Karpas-422 (cell line): ENCODE results near the gene TSSK2. TPM values are rescaled to one million over a fixed set of nuclear protein-coding genes. Genes with fewer than 3 reads are reported as not detected.

Source experiments
- DNase-seq: peaks from one replicate; pipeline ENCODE4 v3.0.0-alpha.2; 2015
- H2AFZ ChIP-seq: fragments of 200-600 bp; sonication (generic); 2 replicates; pipeline ENCODE4 v1.6.1; 2014; ENCODE audit warnings: antibody characterized with exemption, low read length, mixed read lengths
- H3K27ac ChIP-seq: fragments of 200-600 bp; sonication (generic); 2 replicates; pipeline ENCODE4 v1.5.1; 2014; ENCODE audit warnings: mild to moderate bottlenecking, low read length, moderate library complexity
- H3K27me3 ChIP-seq: fragments of 200-600 bp; sonication (generic); 2 replicates; pipeline ENCODE4 v1.6.1; 2014; ENCODE audit warnings: low read length, mixed read lengths
- H3K36me3 ChIP-seq: fragments of 200-600 bp; sonication (generic); 2 replicates; pipeline ENCODE4 v1.6.1; 2014; ENCODE audit warnings: low read length, mixed read lengths; ENCODE audit not compliant: insufficient read depth
- H3K4me1 ChIP-seq: fragments of 200-600 bp; sonication (generic); 2 replicates; pipeline ENCODE4 v1.6.1; 2014; ENCODE audit warnings: mild to moderate bottlenecking, low read length, mixed read lengths
- H3K4me2 ChIP-seq: fragments of 200-600 bp; sonication (generic); 2 replicates; pipeline ENCODE4 v1.6.1; 2014; ENCODE audit warnings: low read length, low read depth, mild to moderate bottlenecking; ENCODE audit not compliant: poor library complexity, severe bottlenecking
- H3K4me3 ChIP-seq: fragments of 200-600 bp; sonication (generic); 2 replicates; pipeline ENCODE4 v1.5.1; 2014; ENCODE audit warnings: mild to moderate bottlenecking, antibody characterized with exemption, low read length, mixed read lengths
- H3K79me2 ChIP-seq: fragments of 200-600 bp; sonication (generic); 2 replicates; pipeline ENCODE4 v1.6.1; 2014; ENCODE audit warnings: mild to moderate bottlenecking, low read length, mixed read lengths
- H3K9ac ChIP-seq: fragments of 200-600 bp; sonication (generic); 2 replicates; pipeline ENCODE4 v1.6.0; 2014; ENCODE audit warnings: low read length
- H3K9me2 ChIP-seq: fragments of 200-600 bp; sonication (generic), shearing (Covaris generic); replicated peaks from 2 replicates; pipeline ENCODE4 v1.6.0; 2014; ENCODE audit warnings: mild to moderate bottlenecking, low read length, moderate library complexity; ENCODE audit not compliant: insufficient read depth
- H3K9me3 ChIP-seq: fragments of 300-700, 200-600 bp; sonication (generic); 2 replicates; pipeline ENCODE4 v1.6.1; 2014; ENCODE audit warnings: low read length, mixed read lengths
- H4K20me1 ChIP-seq: fragments of 200-600 bp; sonication (generic); 2 replicates; pipeline ENCODE4 v1.6.1; 2014; ENCODE audit warnings: mild to moderate bottlenecking, antibody characterized with exemption, low read length, low read depth; ENCODE audit not compliant: insufficient read depth
- total RNA-seq: library from RNA; depleted of rRNA; stranded (reverse); fragments of >200 nt; shearing (Covaris generic); gene quantifications from 2 replicates; pipeline ENCODE4 v1.2.3, GENCODE V29; 2014; ENCODE audit warnings: low replicate concordance

Gene TSSK2
- total RNA-seq, 1 experiment from 2014 or later = not detected

- Histone ChIP-seq H3K4me1 (peaks cover 62% of the 10 kb centered on the region), H3K79me2 (peaks cover 99% of the 10 kb centered on the region), H3K9me3 (no peaks in the 10 kb centered on the region), H3K27ac (peak overlapping the region; percentile 78), H3K4me3 (no peak overlapping the region), H2AFZ (no peak overlapping the region), H3K4me2 (peak overlapping the region; percentile 30), H3K36me3 (no peaks in the 10 kb centered on the region), H3K9ac (no peak overlapping the region), H4K20me1 (peaks cover 70% of the 10 kb centered on the region), H3K27me3 (no peaks in the 10 kb centered on the region), H3K9me2 (no peaks in the 10 kb centered on the region)
- no peak for DNase-seq
Measured at GRCh38 chr22:19117111-19117512, 14.0 kb upstream of the TSSK2 start.

DNA sequence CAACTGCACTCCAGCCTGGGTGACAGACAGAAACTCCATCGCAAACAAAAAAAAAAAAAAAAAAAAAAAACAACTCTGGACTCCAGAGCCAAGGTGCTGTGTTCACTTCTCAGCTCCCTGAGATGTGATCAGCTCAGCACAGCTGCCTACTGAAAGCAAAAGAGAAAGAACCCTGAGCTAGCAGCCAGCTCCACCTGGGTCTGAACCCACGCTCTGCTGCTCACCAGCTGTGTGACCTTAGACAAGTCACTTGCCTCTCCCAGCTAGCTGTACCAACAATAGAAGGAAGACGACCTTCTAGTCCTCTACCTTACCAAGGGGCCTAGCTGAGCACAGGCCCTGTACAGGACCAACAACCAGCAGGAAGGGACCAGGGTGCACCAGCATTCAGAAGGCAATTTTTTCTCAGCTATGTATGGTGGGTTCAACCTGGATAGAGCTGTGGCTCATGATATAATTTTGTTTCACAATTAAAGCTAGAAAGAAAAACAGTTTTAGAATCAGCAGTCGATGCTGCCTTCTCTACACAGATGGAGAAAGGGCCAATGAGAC is 12.7 kb upstream of the TSSK2 start:
- Histone ChIP-seq H3K79me2 (peaks cover 86% of the 10 kb centered on the region), H3K27me3 (no peaks in the 10 kb centered on the region), H3K4me3 (peak overlapping the region; percentile 87; the same call in 1 of the 2 replicates), H3K9me3 (no peaks in the 10 kb centered on the region), H2AFZ (no peak overlapping the region), H3K4me1 (peaks cover 71% of the 10 kb centered on the region), H4K20me1 (peaks cover 70% of the 10 kb centered on the region), H3K36me3 (no peaks in the 10 kb centered on the region), H3K27ac (peak overlapping the region; percentile 78), H3K9me2 (no peaks in the 10 kb centered on the region), H3K9ac (peak overlapping the region; percentile 93), H3K4me2 (peak overlapping the region; percentile 89)
- DNase-seq = peak; percentile 83

- Histone ChIP-seq H3K27ac (peak overlapping the region; percentile 78), H3K9me3 (no peaks in the 10 kb centered on the region), H4K20me1 (peaks cover 62% of the 10 kb centered on the region), H3K27me3 (no peaks in the 10 kb centered on the region), H3K79me2 (peaks cover 72% of the 10 kb centered on the region), H3K4me1 (peaks cover 71% of the 10 kb centered on the region), H3K36me3 (no peaks in the 10 kb centered on the region), H3K9ac (peak overlapping the region; percentile 93), H3K9me2 (no peaks in the 10 kb centered on the region), H2AFZ (no peak overlapping the region), H3K4me2 (peak overlapping the region; percentile 89), H3K4me3 (peak overlapping the region; percentile 87; the same call in 1 of the 2 replicates)
- no peak for DNase-seq
Measured at GRCh38 chr22:19119949-19120348, 11.2 kb upstream of the TSSK2 start.

DNA sequence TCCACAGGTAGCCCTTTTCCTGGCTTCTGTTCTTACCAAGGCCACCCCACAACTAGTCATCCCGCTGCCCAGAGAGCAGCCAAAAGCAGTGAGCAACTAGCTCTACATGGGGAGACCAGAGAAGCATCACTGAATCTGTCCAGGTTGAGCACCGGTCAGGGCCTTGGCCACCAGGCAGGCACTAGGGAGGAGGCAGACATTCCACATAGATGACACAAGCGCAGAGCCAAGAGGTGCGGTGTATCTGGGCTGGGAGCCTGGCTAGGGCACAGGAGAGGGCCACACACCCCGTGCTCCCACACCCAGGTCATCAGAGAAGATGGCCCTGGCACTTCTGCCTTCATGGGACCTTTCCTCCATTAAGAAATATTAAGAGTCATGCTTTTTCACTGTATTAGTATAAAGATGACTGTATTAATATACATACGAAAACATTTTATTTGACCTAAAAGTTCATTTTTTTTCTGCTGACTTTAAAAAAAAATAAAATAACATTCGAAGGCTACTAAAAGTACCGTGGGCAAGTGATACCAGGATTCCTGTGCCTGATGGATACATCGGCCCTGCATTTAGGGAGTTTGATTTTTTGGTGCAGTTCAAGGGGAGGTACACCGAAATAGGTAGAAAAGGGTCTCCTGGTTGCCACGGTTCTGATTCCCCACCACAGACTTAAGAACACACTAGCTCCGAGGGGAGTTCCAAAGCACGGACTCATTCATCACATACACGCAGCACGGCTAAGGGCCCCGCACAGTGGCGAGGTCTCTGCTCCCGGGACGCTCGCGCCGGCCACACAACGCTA is 10.1 kb upstream of the TSSK2 start:
- Histone ChIP-seq H4K20me1 (peaks cover 53% of the 10 kb centered on the region), H2AFZ (no peak overlapping the region)

GRCh38 chr22:19121631-19122142 is 9.4 kb upstream of the TSSK2 start:
- no peaks in the 10 kb centered on the region for H3K9me3 ChIP-seq
- peak overlapping the region; percentile 89 for H3K4me2 ChIP-seq
- H3K27ac ChIP-seq = peak overlapping the region; percentile 78
- H3K9me2 ChIP-seq = no peaks in the 10 kb centered on the region
- no peaks in the 10 kb centered on the region for H3K27me3 ChIP-seq
- no peaks in the 10 kb centered on the region for H3K36me3 ChIP-seq
- H3K4me3 ChIP-seq = peak overlapping the region; percentile 87
- peaks cover 55% of the 10 kb centered on the region for H3K79me2 ChIP-seq
- DNase-seq = peak; percentile 80
- H4K20me1 ChIP-seq = peaks cover 46% of the 10 kb centered on the region
- peaks cover 57% of the 10 kb centered on the region for H3K4me1 ChIP-seq
- 0 out of 2 replicates have a peak overlapping the region, but pooled peaks have one; percentile 81 for H2AFZ ChIP-seq
- peak overlapping the region; percentile 93 for H3K9ac ChIP-seq

More for the DNA sequence above, 10.1 kb upstream of the TSSK2 start:
- peak overlapping the region; percentile 93 for H3K9ac ChIP-seq
- H3K4me3 ChIP-seq = peak overlapping the region; percentile 87
- H3K36me3 ChIP-seq = no peaks in the 10 kb centered on the region
- peaks cover 64% of the 10 kb centered on the region for H3K4me1 ChIP-seq
- no peak for DNase-seq
- no peaks in the 10 kb centered on the region for H3K9me3 ChIP-seq
- H3K4me2 ChIP-seq = peak overlapping the region; percentile 89
- H3K27ac ChIP-seq = peak overlapping the region; percentile 78
- peaks cover 61% of the 10 kb centered on the region for H3K79me2 ChIP-seq
- no peaks in the 10 kb centered on the region for H3K27me3 ChIP-seq
- H3K9me2 ChIP-seq = no peaks in the 10 kb centered on the region

DNA sequence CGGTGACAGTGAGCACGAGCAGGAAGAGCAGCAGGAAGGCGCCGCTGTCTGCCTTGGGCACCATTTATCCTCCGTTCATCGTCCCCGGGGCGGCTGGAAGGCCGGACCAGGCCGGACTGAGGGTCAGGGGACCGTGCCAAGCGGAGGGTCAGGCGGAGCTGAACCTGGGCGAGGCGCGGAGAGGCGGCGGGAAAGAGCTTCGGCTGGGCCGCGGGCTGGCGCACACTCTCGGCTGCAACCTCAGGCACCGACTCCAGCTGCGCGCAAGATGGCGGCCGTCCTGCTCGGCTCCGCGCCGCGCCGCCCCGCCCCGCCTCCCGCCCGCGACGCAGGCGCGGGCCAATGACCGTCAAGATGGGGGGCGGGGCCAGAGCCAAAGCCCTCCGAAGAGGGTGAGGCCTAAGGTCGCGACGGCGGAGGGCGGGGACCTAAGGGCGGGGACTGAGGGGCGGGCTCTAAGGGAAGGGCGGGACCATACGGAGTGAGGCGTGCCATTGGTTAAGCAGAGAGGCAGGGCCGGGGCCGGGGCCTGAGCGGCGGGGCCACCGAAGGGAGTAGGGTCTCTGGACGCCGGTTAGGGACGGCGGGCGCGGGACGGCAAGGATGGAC is 8.9 kb upstream of the TSSK2 start, which contains the start of gene DGCR2:
DGCR2 (minus strand) TSS at position 270 of the 609 bp plus-strand sequence; CDS start at position 64, 206 bp downstream.
- H3K9ac ChIP-seq = peak within 1 kb of the TSS; percentile 93
- H3K27me3 ChIP-seq = no peaks in the 10 kb centered on the region
- H3K36me3 ChIP-seq = no peaks in the 10 kb centered on the region
- peak within 1 kb of the TSS; percentile 81; the same call in 1 of the 2 replicates for H2AFZ ChIP-seq
- peak within 1 kb of the TSS; percentile 89 for H3K4me2 ChIP-seq
- no peaks in the 10 kb centered on the region for H3K9me2 ChIP-seq
- peaks cover 51% of the 10 kb centered on the region for H3K4me1 ChIP-seq
- peak; percentile 99 for DNase-seq
- H4K20me1 ChIP-seq = peaks cover 41% of the 10 kb centered on the region
- H3K4me3 ChIP-seq = peak within 1 kb of the TSS; percentile 87
- H3K79me2 ChIP-seq = peaks cover 49% of the 10 kb centered on the region
- H3K9me3 ChIP-seq = no peaks in the 10 kb centered on the region
- peak within 1 kb of the TSS; percentile 78 for H3K27ac ChIP-seq

- Histone ChIP-seq H3K36me3 (no peaks in the 10 kb centered on the region), H3K79me2 (peaks cover 42% of the 10 kb centered on the region), H3K9ac (peak overlapping the region; percentile 65), H4K20me1 (peaks cover 34% of the 10 kb centered on the region), H3K27ac (no peak overlapping the region), H2AFZ (peak overlapping the region; percentile 70; the same call in 1 of the 2 replicates), H3K9me3 (no peaks in the 10 kb centered on the region), H3K4me2 (peak overlapping the region; percentile 76), H3K4me3 (peak overlapping the region; percentile 68), H3K27me3 (no peaks in the 10 kb centered on the region), H3K9me2 (no peaks in the 10 kb centered on the region), H3K4me1 (peaks cover 45% of the 10 kb centered on the region)
- DNase-seq = no peak
Measured at GRCh38 chr22:19122752-19123492, 8.2 kb upstream of the TSSK2 start.
